HG03575 (cell line): ENCODE measurements around the gene BPIFB2.

Experiments used
- ATAC-seq: cut with Tn5 transposase; IDR thresholded peaks from one replicate; pipeline ENCODE4 v1.9.1; 2021; ENCODE audit not compliant: unreplicated experiment, insufficient number of reproducible peaks, low FRiP score; ENCODE audit errors: extremely low read depth

Gene BPIFB2

GRCh38 chr20:33054381-33054780 lies 46.9 kb downstream of the BPIFB2 start:
- ATAC-seq, result no peak

GRCh38 chr20:33054791-33055190 lies 47.3 kb downstream of the BPIFB2 start:
- no peak for ATAC-seq

- no peak for ATAC-seq
These were observed 51.6 kb downstream of the BPIFB2 start for GRCh38 chr20:33059136-33059535.

GRCh38 chr20:33059741-33060390 lies 52.4 kb downstream of the BPIFB2 start:
- no peak for ATAC-seq

GRCh38 chr20:33061658-33062028 lies 54.1 kb downstream of the BPIFB2 start:
- no peak for ATAC-seq

- no peak for ATAC-seq
These were observed 54.8 kb downstream of the BPIFB2 start for GRCh38 chr20:33062105-33062824.

GRCh38 chr20:33062825-33063149 lies 55.3 kb downstream of the BPIFB2 start:
- ATAC-seq, result no peak

- no peak for ATAC-seq
These were observed 55.8 kb downstream of the BPIFB2 start for GRCh38 chr20:33063271-33063670.

- ATAC-seq, result no peak
These were observed 57.2 kb downstream of the BPIFB2 start for GRCh38 chr20:33064572-33065287.

GRCh38 chr20:33065785-33066184 lies 58.3 kb downstream of the BPIFB2 start:
- ATAC-seq, result no peak

- no peak for ATAC-seq
These were observed 60.3 kb downstream of the BPIFB2 start for GRCh38 chr20:33067806-33068205.

GRCh38 chr20:33068251-33068939 lies 60.9 kb downstream of the BPIFB2 start:
- no peak for ATAC-seq

GRCh38 chr20:33069673-33070072 lies 62.2 kb downstream of the BPIFB2 start:
- ATAC-seq, result no peak

GRCh38 chr20:33070111-33071053 lies 62.9 kb downstream of the BPIFB2 start:
- ATAC-seq, result no peak

GRCh38 chr20:33071198-33071597 lies 63.7 kb downstream of the BPIFB2 start:
- ATAC-seq, result no peak

GRCh38 chr20:33072362-33072761 lies 64.9 kb downstream of the BPIFB2 start:
- no peak for ATAC-seq

- no peak for ATAC-seq
These were observed 65.3 kb downstream of the BPIFB2 start for GRCh38 chr20:33072813-33073212.
